ENCODE measurements around the gene UACA.

UACA gene

GRCh38 chr15:70712271-70712670 lies 51.1 kb downstream of the UACA start:
- ChIA-PET CTCF (interaction anchor here (2.2 to 3.3 kb wide), 2 partner anchors 9 to 10 kb away, joined by 9 to 25 read pairs; no protein-coding TSS in a partner anchor), POLR2A (interaction anchor here (0.7 kb wide), 1 partner anchor 9 kb away, joined by 4 read pairs; no protein-coding TSS in a partner anchor)
- TF ChIP-seq ELF4 (IDR thresholded peaks at IDR 0.05) (no peak), FOXA1 (IDR thresholded peaks at IDR 0.05) (no peak), LEF1 (IDR thresholded peaks at IDR 0.05; ENCODE audit: borderline replicate concordance) (no peak), ARNT (IDR thresholded peaks at IDR 0.05) (no peak), NFRKB (IDR thresholded peaks at IDR 0.05) (no peak), SP1 (IDR thresholded peaks at IDR 0.05) (no peak), PKNOX1 (IDR thresholded peaks at IDR 0.05) (peak; percentile 29; the same call in 1 of the 2 replicates), ZNF384 (IDR thresholded peaks at IDR 0.05) (no peak)
- no peak for DNase-seq (ENCODE audit: extremely low spot score)

- no peak for DNase-seq (ENCODE audit: extremely low spot score)
- POLR2A ChIA-PET: no interaction called here
- no peak for TF ChIP-seq BHLHE40 (IDR thresholded peaks at IDR 0.05; ENCODE audit: borderline replicate concordance)
- TF ChIP-seq HDGF (IDR thresholded peaks at IDR 0.05; ENCODE audit: borderline replicate concordance): no peak
- no peak for TF ChIP-seq NFRKB (IDR thresholded peaks at IDR 0.05)
- no peak for TF ChIP-seq L3MBTL2 (conservative IDR thresholded peaks at IDR 0.05)
- no peak for TF ChIP-seq SUZ12 (IDR thresholded peaks at IDR 0.05)
- TF ChIP-seq ELF4 (IDR thresholded peaks at IDR 0.05): no peak
- CTCF ChIA-PET: no interaction called here
Observed at GRCh38 chr15:70710714-70711113, 52.6 kb downstream of the UACA start.

- DNase-seq (ENCODE audit: extremely low spot score): no peak
- ChIA-PET CTCF (no interaction called here), POLR2A (no interaction called here)
- no peak for TF ChIP-seq ARNT (IDR thresholded peaks at IDR 0.05)
- no peak for TF ChIP-seq ELF4 (IDR thresholded peaks at IDR 0.05)
- TF ChIP-seq FOXA1 (IDR thresholded peaks at IDR 0.05): no peak
- no peak for TF ChIP-seq FOXM1 (IDR thresholded peaks at IDR 0.05; ENCODE audit: borderline replicate concordance)
- TF ChIP-seq CTBP1 (IDR thresholded peaks at IDR 0.05; ENCODE audit: borderline replicate concordance): no peak
- TF ChIP-seq BHLHE40 (IDR thresholded peaks at IDR 0.05; ENCODE audit: borderline replicate concordance): no peak
- TF ChIP-seq ZNF384 (IDR thresholded peaks at IDR 0.05): no peak
Observed at GRCh38 chr15:70708839-70709238, 54.5 kb downstream of the UACA start.

GRCh38 chr15:70707686-70708300 lies 55.6 kb downstream of the UACA start:
- DNase-seq (ENCODE audit: extremely low spot score): no peak
- POLR2A ChIA-PET: no interaction called here
- TF ChIP-seq NFRKB (IDR thresholded peaks at IDR 0.05): no peak
- no peak for TF ChIP-seq HDGF (IDR thresholded peaks at IDR 0.05; ENCODE audit: borderline replicate concordance)
- TF ChIP-seq ARNT (IDR thresholded peaks at IDR 0.05): no peak
- TF ChIP-seq L3MBTL2 (conservative IDR thresholded peaks at IDR 0.05): no peak
- TF ChIP-seq SUZ12 (IDR thresholded peaks at IDR 0.05): no peak
- no peak for TF ChIP-seq LEF1 (IDR thresholded peaks at IDR 0.05; ENCODE audit: borderline replicate concordance)
- no peak for TF ChIP-seq FOXK2 (IDR thresholded peaks at IDR 0.05)
- no peak for TF ChIP-seq ZNF384 (IDR thresholded peaks at IDR 0.05)
- TF ChIP-seq FOXM1 (IDR thresholded peaks at IDR 0.05; ENCODE audit: borderline replicate concordance): no peak
- no peak for TF ChIP-seq SP1 (IDR thresholded peaks at IDR 0.05)
- CTCF ChIA-PET: no interaction called here

GRCh38 chr15:70704731-70705130 lies 58.6 kb downstream of the UACA start:
- ChIA-PET CTCF (interaction anchor here (1.3 kb wide), 1 partner anchor 107 kb away, joined by 3 read pairs; no protein-coding TSS in a partner anchor), POLR2A (no interaction called here)
- no peak for TF ChIP-seq L3MBTL2 (conservative IDR thresholded peaks at IDR 0.05)
- TF ChIP-seq FOXA1 (IDR thresholded peaks at IDR 0.05): no peak
- no peak for TF ChIP-seq HDGF (IDR thresholded peaks at IDR 0.05; ENCODE audit: borderline replicate concordance)
- TF ChIP-seq FOXM1 (IDR thresholded peaks at IDR 0.05; ENCODE audit: borderline replicate concordance): no peak
- no peak for TF ChIP-seq PKNOX1 (IDR thresholded peaks at IDR 0.05)
- TF ChIP-seq ARNT (IDR thresholded peaks at IDR 0.05): no peak
- no peak for TF ChIP-seq CTBP1 (IDR thresholded peaks at IDR 0.05; ENCODE audit: borderline replicate concordance)
- TF ChIP-seq SP1 (IDR thresholded peaks at IDR 0.05): no peak
- no peak for TF ChIP-seq FOXK2 (IDR thresholded peaks at IDR 0.05)
- DNase-seq (ENCODE audit: extremely low spot score): no peak

GRCh38 chr15:70704166-70704565 lies 59.2 kb downstream of the UACA start:
- POLR2A ChIA-PET: no interaction called here
- CTCF ChIA-PET: interaction anchor here (1.3 to 2.8 kb wide), 3 partner anchors 9 to 108 kb away, joined by 3 to 17 read pairs (median 9); no protein-coding TSS in a partner anchor
- TF ChIP-seq FOXK2 (IDR thresholded peaks at IDR 0.05) (no peak), HDGF (IDR thresholded peaks at IDR 0.05; ENCODE audit: borderline replicate concordance) (no peak), BHLHE40 (IDR thresholded peaks at IDR 0.05; ENCODE audit: borderline replicate concordance) (no peak), TARDBP (IDR thresholded peaks at IDR 0.05) (no peak), FOXM1 (IDR thresholded peaks at IDR 0.05; ENCODE audit: borderline replicate concordance) (no peak), FOXA1 (IDR thresholded peaks at IDR 0.05) (no peak), NFRKB (IDR thresholded peaks at IDR 0.05) (no peak), ARNT (IDR thresholded peaks at IDR 0.05) (no peak), SUZ12 (IDR thresholded peaks at IDR 0.05) (no peak), ELF4 (IDR thresholded peaks at IDR 0.05) (no peak), L3MBTL2 (conservative IDR thresholded peaks at IDR 0.05) (no peak), SP1 (IDR thresholded peaks at IDR 0.05) (no peak), LEF1 (IDR thresholded peaks at IDR 0.05; ENCODE audit: borderline replicate concordance) (no peak), ZNF384 (IDR thresholded peaks at IDR 0.05) (no peak), CTBP1 (IDR thresholded peaks at IDR 0.05; ENCODE audit: borderline replicate concordance) (no peak), PKNOX1 (IDR thresholded peaks at IDR 0.05) (no peak)
- no peak for DNase-seq (ENCODE audit: extremely low spot score)

Data from HEK293T (cell line).